Left ventricle myocardium superior (tissue), 1 donor: ENCODE results near the gene SGMS1. TPM values are rescaled to one million over a fixed set of nuclear protein-coding genes. Genes with fewer than 3 reads are reported as not detected.
"Not testable (repeated sequence)": the region's sequence is repeated elsewhere in the genome, so short reads cannot be mapped to it uniquely, and the experiment has no call there.

Source experiments
- ATAC-seq: fragments of 200-7000 bp; cut with Tn5 transposase; one replicate; pipeline ENCODE4 v1.9.1; 2020; ENCODE audit warnings: mild to moderate bottlenecking, moderate library complexity
- DNase-seq: peaks from one replicate; pipeline ENCODE4 v3.0.0-alpha.2; 2020
- intact Hi-C: fragments of 100-400 bp; cut with micrococcal nuclease; formaldehyde crosslinking; loops from one replicate; pipeline ENCODE4 v1.11.0; 2022
- total RNA-seq: library from RNA; stranded (reverse); fragmentation: NEBNext Ultra II Directional; extraction: Animal tissue kit (Norgen Biotek cat#: 25700); gene quantifications from one replicate; pipeline ENCODE4 v1.2.1, GENCODE V29; 2021
- donor health status: DM: no; HTN: yes; CAD: no; lungs with severe emphysema.

SGMS1 gene
- total RNA-seq, 1 donor from 2014 or later = 21.9 TPM

DNA sequence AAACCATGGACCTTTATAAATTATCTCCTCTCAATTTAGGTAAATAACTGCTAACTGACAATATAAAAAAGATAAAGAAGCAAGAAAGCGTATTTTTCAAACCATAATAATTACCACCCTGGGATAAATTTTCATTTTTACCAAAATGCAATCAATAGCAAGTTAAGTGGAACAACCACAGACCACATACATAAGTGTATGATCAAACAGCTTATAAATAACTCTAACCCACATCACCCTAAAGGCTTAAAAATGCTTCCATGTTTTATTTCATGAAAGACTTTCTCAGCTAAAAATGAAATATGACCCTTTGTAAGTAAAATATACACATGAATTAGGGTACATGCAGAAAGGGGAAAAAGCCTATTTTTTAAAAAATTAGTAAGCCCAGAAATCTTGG is 156.5 kb downstream of the SGMS1 start:
- intact Hi-C loops = no loop called here
- DNase-seq (no peak), ATAC-seq (no peak)

DNA sequence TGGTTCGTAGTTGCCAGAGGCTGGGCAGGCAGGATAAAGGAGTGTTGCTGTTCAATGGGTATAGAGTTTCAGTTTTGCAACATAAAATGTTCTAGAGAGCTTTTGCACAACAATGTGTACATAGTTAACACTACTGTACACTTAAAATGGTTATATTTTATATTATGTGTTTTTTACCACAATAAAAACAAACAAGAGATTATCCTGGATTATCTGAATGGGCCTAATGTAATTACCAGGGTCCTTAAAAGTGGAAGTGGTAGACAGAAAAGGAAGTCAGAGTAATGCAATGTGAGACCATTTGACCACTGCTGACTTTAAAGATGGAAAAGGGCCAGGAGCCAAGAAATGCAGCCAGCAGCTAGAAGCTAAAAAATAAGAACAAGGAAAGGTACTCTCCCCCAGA is 159.7 kb downstream of the SGMS1 start:
- no peak for DNase-seq
- intact Hi-C loops = no loop called here
- ATAC-seq = peak; percentile 43

DNA sequence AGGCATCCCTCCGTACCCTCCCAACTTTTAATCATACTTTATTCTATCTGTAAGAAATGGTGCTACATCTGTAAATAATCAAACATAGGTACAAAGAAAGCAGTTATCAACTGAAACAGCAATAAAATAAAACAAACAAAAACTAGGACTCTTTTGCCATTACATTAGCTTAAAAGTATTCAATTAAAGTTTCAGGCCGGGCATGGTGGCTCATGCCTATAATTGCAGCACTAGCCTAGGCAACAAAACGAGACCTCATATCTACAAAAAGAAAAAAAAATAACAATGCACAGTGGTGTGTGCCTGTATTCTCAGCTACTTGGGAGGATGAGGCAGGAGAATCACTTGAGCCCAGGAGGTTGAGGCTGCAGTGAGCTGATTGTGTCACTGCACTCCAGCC is 161.9 kb downstream of the SGMS1 start:
- intact Hi-C loops = no loop called here
- DNase-seq = no peak

DNA sequence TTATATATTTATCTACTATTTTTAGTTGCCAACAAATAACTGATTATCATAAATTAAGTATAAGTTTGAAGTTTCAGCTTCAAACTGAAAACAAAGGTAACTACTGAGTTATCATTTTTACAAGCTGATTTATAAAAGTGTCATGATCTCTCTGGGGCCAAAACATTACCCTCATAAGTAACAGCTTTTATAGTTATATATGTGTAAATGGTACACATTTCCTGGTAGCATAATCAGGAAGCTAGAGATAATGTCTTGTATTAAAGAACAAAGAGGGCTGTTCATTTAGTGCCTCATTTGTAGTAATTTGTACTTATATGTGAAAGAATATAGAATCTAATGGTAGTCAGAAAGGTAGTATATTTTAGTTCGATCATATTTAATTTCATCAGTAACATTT is 162.6 kb downstream of the SGMS1 start:
- no peak for ATAC-seq
- intact Hi-C loops = no loop called here

More for the DNA sequence above, 161.9 kb downstream of the SGMS1 start:
- ATAC-seq = no peak

DNA sequence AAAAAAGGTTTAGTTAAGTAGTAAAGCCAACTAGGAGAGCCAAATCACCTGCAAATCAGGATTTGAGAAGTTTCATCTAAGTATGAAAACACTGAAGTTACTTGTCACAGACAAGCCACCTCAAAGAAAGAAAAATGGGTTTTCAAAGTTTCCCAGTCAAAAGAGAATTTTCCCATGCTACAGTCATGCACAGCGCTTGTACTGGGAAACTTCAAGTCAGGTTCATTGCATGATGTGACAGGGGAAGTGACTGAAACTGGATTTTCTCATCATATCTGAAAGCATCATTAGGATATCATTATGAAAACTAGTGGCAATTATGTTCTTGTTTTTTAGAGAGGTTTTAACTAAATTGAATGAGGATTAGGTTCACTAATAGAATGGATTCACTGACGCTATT is 167.0 kb downstream of the SGMS1 start:
- ATAC-seq = no peak
- no peak for DNase-seq
- intact Hi-C loops = no loop called here

More for the DNA sequence above, 162.6 kb downstream of the SGMS1 start:
- no peak for DNase-seq

DNA sequence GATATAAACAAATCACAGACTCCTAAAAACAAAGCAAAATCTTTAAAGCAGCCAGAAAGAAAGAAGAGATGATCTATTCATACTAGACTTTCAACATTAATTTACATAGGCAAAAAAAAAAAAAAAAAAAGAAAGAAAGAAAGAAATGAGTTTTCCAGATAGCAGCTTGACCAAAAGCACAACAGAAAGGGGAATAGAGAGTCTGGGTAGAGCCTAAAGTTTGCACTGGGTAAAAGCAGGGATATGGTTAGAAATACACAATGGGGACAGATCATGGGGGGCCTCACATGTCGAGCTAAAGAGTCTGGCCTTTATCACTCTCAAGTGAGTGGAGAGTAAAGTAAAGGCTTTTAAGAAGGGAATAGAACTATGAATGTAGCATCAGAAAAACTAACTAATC is 169.8 kb downstream of the SGMS1 start:
- ATAC-seq = no peak
- intact Hi-C loops = no loop called here

DNA sequence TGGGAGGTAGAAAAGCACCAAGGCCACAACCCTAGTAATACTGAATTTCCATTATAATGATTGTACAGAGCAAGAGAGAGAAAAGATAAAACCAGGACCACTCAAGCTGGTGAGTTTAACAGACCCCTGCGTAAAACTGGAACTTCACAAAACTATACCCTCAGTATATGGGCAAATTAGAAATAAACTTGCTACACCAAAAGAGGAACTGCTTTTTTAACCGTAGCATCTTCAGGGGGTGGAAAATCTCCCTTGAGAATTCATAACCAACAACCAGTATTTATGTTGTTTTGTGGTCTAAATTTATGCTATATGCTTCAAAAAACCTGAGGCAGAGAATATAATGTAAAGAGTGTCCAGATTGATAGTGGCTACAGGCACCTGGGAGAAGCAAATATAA is 171.2 kb downstream of the SGMS1 start:
- ATAC-seq (no peak), DNase-seq (no peak)
- intact Hi-C loops = no loop called here

More for the DNA sequence above, 169.8 kb downstream of the SGMS1 start:
- DNase-seq = no peak

DNA sequence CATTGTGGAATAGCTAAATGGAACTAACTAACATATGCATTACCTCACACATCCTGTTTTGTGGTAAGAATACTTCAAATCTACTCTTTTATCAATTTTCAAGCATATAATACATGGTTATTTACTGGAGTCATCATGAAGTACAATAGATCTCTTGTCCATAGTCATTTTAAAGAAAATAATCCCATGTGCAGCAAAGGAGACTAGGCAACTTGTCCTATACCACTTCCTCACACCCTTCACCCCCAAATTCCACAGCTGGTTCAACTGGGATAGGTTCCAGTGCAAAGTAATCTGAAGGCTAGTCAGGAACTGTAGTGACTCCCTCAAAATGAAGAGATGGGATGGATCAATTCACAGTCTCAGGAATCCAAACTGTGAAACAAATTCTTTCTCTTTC is 176.1 kb downstream of the SGMS1 start:
- no peak for ATAC-seq
- intact Hi-C loops = no loop called here
- no peak for DNase-seq

DNA sequence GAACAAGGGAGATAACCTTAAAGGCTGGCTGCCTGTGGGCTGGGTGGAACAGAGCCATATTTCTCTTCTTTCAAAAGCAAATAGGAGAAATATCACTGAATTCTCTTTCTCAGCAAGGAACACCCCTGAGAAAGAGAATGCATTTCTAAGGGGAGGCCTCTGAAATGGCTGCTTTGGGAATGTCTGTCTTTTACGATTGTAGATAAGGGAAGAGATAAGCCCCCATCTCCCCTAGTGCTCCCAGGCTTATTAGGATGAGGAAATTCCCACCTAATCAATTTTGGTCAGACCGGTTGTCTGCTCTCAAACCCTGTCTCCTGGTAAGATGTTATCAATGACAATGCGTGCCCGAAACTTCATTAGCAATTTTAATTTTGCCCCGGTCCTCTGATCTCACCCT is 178.0 kb downstream of the SGMS1 start:
- intact Hi-C loops, ATAC-seq, DNase-seq: not testable (repeated sequence)

DNA sequence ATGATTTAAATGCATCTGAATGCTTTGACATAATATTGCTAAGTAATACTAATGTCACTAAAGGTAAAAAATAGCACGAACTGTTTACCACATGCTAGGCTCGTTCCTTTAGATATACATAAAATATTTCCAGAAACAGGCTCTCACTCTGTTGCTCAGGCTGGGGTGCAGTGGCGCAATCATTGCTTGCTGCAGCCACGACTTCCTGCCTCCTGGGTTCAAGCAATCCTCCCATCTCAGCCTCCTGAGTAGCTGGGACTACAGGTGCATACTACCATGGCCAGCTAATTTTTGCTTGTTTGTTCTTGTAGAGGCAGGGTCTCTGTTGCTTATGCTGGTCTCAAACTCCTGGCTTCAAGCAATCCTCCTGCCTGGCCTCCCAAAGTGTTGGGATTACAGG is 183.3 kb downstream of the SGMS1 start:
- intact Hi-C loops = no loop called here
- no peak for DNase-seq
- ATAC-seq = no peak

DNA sequence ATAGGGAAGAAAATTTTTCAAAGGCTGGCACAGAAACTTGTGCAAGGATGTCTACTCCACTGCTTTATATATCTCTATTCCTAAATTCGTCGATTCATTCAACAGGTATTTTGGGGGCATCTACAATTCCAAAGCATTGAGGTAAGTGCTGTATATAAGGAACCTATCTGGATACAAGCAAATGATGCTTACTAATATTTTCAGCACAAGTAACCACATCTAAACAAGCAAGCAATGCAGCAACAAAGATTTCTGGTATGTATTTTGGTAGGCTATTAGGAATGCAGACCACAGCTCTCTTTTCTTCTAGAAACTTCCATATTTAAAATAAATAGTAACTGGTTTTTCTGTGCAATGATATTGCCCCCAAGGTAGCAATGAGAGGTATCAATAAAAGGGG is 183.9 kb downstream of the SGMS1 start:
- DNase-seq (no peak), ATAC-seq (no peak)
- intact Hi-C loops = no loop called here

DNA sequence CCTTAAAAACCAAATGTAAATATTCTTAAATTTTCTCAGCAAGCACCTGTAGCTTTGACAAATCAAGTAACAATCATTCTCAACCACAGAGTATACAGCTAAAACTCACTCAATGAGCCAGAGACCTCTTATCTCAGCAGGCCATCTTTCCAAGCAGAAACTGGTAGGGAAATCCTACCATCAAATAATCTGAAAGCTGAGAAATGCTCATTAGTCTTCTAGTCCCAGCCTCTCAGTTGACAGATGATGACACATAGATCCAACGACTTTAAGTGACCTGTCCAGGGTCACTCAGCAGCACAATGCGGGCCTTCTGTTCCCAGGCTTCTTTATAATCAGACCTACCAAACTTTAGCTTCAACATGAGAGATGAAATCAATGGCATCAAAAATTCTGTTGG is 184.6 kb downstream of the SGMS1 start:
- DNase-seq (no peak), ATAC-seq (no peak)
- intact Hi-C loops = no loop called here

DNA sequence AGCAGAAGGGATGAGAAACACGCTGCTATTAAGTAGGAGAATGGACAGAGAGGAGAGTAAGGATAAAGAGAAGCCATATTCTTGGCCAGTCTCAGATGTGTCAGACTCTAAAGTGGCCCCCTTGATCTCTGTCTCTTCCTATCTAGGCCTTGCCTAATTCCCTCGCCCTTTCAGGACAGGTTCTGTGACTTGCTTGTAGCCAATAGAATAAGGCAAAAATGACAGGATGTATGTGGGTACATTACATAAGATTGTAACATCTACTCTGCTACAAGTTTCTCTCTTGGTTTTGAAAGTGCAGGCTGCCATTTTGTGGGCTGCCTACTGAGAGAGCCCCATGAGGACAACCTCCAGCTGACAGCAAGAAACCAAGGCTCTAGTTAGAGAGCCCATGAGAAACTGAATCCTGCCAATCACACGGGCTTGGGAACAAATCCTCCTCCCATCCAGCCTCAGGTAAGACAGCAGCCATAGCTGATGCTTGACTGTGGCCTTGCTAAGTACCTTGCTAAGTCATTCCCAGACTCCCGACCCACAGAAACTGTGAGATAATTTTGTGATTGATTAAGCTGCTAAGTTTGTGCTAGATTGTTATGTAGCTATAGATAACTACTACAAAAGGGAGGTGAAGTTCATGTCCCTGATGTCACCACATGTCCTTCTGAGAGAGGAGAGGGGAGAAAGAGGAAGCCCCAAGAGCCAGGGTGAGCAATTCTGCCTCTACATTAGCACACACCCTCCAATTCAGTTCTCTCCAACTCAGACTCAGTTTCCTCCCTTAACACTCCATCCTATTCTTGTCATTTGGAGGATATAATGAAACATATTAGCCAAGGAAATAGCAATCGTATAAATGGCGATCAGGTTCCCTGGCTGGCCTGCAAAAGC is 185.5 kb downstream of the SGMS1 start:
- no peak for DNase-seq

DNA sequence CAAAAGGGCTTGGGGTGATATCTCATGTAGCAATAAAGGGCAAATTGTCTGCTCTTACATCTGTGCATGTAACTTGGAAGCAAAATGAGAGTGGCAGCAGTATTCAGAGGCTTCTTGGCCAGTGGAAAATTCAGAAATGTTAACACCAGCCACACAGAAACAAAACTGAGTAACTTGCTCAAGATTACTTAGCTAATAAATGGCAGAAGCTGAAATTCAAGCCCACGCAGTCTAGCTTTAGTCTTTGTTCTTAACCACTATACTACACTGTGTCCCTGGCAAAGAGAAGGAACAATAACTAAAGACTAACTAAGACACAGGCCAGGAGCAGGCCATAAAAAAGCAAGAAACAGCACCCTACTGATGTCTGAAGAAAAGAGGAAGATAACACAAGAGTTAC is 186.5 kb downstream of the SGMS1 start:
- DNase-seq = no peak
- intact Hi-C loops = no loop called here
- ATAC-seq = no peak

More for the DNA sequence above, 185.5 kb downstream of the SGMS1 start:
- ATAC-seq = no peak
- intact Hi-C loops = no loop called here

DNA sequence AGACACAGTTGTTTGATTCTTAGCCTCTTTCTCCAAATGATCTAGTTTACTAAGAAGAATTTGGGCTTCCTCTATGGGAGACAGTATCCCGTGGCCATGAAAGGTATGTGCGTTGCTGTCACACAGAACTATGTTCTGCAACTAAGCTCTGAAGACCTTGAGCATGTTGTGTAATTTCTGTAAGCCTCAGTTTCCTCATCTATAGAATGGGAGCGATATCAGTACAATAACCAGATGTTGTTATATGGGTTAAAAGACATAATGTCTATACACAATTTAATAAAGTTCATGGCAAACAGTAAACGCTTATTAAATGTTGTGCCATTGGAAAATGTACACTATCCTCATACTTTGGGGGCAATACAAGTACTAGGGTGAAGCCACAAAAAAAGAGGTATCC is 187.0 kb downstream of the SGMS1 start:
- ATAC-seq = no peak
- intact Hi-C loops = no loop called here
- DNase-seq = no peak

DNA sequence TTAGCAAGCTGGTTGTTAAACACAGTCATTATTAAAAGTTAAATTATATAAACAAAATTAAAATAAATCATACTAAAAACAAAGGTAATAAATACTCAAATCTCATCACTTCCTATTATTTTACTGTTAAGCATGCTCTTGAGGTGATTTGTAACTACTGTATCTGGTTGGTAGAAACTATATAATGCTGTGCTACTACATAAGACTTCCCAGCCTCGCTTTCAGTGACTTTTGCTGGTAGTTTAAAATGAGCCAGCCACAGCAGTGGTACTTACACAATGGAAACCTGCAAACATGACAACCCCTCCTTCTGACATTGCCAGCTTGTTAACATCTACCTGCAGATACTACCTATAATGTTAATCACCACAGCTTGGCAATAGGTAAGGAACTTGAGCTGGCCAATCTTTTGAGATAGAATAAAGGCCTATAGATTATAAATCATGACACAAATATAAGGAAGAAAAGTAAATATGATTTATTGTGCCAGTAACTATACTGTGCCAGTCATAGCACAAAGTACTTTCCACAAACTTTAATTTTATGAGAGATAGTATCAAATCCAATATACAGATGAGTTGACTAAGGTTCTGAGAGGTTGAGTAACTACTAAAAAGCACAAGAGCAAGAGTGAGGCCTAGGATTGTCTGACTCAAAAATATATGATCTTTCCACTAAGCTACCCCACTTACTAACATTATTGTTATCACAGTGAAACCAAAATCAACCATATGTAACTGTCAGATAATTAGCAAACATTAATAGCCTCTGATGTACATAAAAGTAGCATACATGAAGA is 191.3 kb downstream of the SGMS1 start:
- intact Hi-C loops = no loop called here
- ATAC-seq = no peak
- no peak for DNase-seq

DNA sequence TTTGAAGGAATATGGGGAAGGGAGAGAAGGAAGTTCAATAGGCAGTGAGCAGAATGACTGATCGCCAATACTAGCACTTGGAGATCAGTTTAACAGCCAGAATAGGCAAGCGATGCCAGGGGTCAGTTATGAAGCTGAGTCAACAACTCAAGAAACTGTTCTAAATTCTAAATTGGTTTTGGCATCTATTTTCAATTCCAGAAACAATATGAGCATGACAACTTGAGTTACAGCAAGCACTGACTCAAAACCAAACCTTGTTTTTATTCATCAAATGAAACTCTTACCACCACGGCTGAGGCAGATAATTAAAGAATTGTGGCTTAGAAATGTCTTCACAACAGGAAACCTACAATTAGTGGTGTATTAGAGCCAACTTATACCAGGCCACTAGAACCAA is 192.0 kb downstream of the SGMS1 start:
- ATAC-seq = no peak
- DNase-seq = no peak
- intact Hi-C loops = no loop called here

DNA sequence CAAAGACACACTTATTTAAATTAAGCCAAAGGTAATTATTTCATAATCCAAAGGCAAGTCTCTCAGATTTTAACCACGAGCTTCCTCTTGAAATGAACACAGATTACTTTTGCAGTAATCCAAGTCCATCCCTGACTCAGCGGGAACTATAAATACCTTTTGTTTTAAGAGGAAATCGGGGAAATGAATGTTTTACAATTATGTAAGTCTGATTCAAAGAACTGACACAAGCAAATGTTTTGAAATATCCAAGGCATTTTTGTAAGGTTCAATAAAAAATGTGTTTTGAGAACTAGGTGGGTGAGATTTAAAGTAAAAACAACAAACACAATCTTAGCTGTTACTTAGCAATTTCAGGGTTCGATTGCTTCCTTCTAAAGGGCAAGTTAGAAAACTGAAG is 192.6 kb downstream of the SGMS1 start:
- intact Hi-C loops = no loop called here
- DNase-seq = no peak
- ATAC-seq = peak; percentile 35

DNA sequence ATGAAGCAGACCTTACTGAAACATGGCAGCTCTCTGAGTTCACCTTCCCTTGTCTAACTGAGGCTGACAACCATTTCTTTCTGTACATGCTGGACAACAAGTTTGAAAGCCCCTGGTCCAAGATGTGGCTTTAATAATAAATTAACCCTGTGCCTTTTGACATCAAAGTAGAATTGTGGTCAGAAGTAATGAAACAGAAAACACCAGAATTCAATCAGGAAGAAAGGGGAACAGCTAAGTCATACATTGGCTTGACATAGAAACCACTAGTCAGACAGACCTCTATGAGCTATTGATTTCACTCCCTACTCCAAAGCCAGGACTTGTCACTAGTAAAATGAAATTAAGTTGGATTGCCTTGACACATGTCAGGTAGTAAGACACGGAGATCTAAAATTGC is 197.3 kb downstream of the SGMS1 start:
- intact Hi-C loops = loop anchor here (10.0 kb wide), 1 partner anchor 132 kb away; no protein-coding TSS in a partner anchor
- no peak for DNase-seq
- no peak for ATAC-seq

DNA sequence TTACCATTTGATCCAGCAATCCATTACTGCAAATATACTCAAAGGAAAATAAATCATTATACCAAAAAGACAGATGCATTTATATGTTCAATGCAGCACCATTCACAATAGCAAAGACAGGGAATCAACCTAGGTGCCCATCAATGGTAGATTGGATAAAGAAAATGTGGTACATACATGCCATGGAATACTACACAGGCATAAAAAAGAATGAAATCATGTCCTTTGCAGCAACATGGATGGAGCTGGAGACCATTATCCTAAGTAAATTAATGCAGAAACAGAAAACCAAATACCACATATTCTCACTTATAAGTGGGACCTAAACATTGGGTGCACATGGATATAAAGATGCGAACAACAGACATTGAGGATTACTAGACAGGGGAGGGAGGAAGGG is 198.5 kb downstream of the SGMS1 start:
- DNase-seq, ATAC-seq: not testable (repeated sequence)
- intact Hi-C loops = loop anchor here (10.0 kb wide), 1 partner anchor 130 kb away; no protein-coding TSS in a partner anchor
